ENCODE measurements around the gene ALOX15.
A peak's percentile ranks its signal among the peaks of the same experiment; 100 is the strongest.

ALOX15 gene

DNA sequence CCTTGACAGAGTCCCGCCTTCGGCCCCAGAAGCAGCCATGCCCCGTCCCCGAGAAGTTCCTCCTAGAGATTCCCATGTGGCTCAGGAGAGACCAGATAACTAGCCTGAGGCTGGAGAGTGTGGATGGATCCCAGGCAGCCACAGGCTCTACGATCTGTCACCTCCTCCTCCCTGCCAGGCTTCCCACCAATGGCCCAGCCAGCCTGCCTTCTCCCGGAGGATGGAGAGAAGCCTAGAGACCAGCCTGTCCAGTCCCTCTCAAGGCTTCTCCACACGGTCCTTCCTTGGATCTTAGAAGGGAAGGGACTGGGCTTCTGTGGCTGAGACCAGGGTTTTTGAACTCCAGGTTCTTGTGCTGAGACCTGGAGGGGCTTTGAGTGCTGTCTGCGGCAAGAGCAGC is 58.8 kb downstream of the ALOX15 start:
- H3K9ac ChIP-seq, result no peak overlapping the region
- H3K9me3 ChIP-seq (replicated peaks in 1 of 11), result no peaks in the 10 kb centered on the region
- peaks cover 21 to 40% (median 34%) of the 10 kb centered on the region in 10 experiments for H3K4me1 ChIP-seq
- H3K4me3 ChIP-seq, result no peak overlapping the region
- H4K20me1 ChIP-seq, result peaks cover 0 to 25% (median 5%) of the 10 kb centered on the region in 11 experiments; a peak in 8 of 22 replicates
- no peak for TF ChIP-seq Cebpa-rat (IDR thresholded peaks at IDR 0.05)
- no peaks in the 10 kb centered on the region for H3K36me3 ChIP-seq
- peaks cover 48 to 61% (median 58%) of the 10 kb centered on the region in 11 experiments for H3K27me3 ChIP-seq
- peak overlapping the region in 3 of 11 experiments; percentile 98 to 100 (median 98); a peak in 4 of 22 replicates for H3K4me2 ChIP-seq
- H3K27ac ChIP-seq, result no peak overlapping the region

DNA sequence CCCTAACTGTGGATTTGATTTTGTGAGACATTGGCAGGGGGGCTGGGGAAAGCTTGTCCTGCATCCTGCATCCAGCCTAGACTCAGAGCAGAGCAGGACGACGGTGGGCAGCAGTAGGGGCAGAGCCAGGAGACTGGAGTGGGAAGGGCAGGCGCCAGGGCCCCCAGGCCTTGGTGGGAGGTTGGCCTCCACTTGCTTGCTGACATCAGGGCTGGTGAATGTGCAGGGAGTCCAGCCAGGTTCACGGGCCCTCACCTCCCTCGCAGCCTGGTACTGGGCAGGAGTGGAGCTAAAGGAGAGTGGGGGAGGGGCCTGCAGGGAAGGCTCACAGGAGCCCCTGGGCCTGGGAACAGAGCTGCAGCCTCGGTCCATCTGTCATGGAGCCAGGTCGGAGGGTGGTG is 59.4 kb downstream of the ALOX15 start:
- no peak overlapping the region for H3K4me2 ChIP-seq
- H3K27me3 ChIP-seq, result peaks cover 48 to 57% (median 55%) of the 10 kb centered on the region in 11 experiments
- H3K4me3 ChIP-seq, result no peak overlapping the region
- H3K27ac ChIP-seq, result no peak overlapping the region
- no peaks in the 10 kb centered on the region for H3K36me3 ChIP-seq
- H3K4me1 ChIP-seq, result peaks cover 16 to 39% (median 33%) of the 10 kb centered on the region in 10 experiments
- no peak overlapping the region for H3K9ac ChIP-seq
- TF ChIP-seq Cebpa-rat (IDR thresholded peaks at IDR 0.05), result no peak
- H4K20me1 ChIP-seq, result peaks cover 0 to 25% (median 5%) of the 10 kb centered on the region in 11 experiments; a peak in 8 of 22 replicates
- no peaks in the 10 kb centered on the region for H3K9me3 ChIP-seq (replicated peaks in 1 of 11)
